HEK293T (cell line): Measurements from ENCODE around the gene TSEN34.
A peak's percentile ranks its signal among the peaks of the same experiment; 100 is the strongest.

Source experiments
- CTCF ChIA-PET: fragments of 350-600 bp; formaldehyde crosslinking; extraction: SDS; loops from one replicate; lab custom pipeline; 2021; ENCODE audit warnings: antibody characterized with exemption, inconsistent platforms; lab: Yijun Ruan, JAX
- POLR2A ChIA-PET: fragments of 350-600 bp; formaldehyde crosslinking; extraction: SDS; loops from one replicate; lab custom pipeline; 2020; ENCODE audit warnings: antibody characterized with exemption, inconsistent platforms; lab: Yijun Ruan, JAX
- DNase-seq: peaks from one replicate; pipeline ENCODE4 v3.0.0; 2012; ENCODE audit warnings: mixed read lengths; ENCODE audit errors: extremely low spot score
- ARNT ChIP-seq: fragments of 450-650 bp; IDR thresholded peaks from 2 replicates; pipeline ENCODE4 v1.6.1; 2017; ENCODE audit warnings: mild to moderate bottlenecking
- BHLHE40 ChIP-seq: fragments of 450-650 bp; IDR thresholded peaks from 2 replicates; pipeline ENCODE4 v1.6.1; 2016; ENCODE audit warnings: mild to moderate bottlenecking, moderate library complexity, borderline replicate concordance
- CTBP1 ChIP-seq: fragments of 450-650 bp; IDR thresholded peaks from 2 replicates; pipeline ENCODE4 v1.6.1; 2016; ENCODE audit warnings: borderline replicate concordance
- ELF4 ChIP-seq: fragments of 450-650 bp; IDR thresholded peaks from 2 replicates; pipeline ENCODE4 v1.6.1; 2017; ENCODE audit warnings: antibody characterized with exemption
- FOXA1 ChIP-seq: fragments of 450-650 bp; IDR thresholded peaks from 2 replicates; pipeline ENCODE4 v1.6.1; 2016; ENCODE audit warnings: mild to moderate bottlenecking
- FOXK2 ChIP-seq: fragments of 450-650 bp; IDR thresholded peaks from 2 replicates; pipeline ENCODE4 v1.6.1; 2016; ENCODE audit warnings: mild to moderate bottlenecking
- FOXM1 ChIP-seq: fragments of 450-650 bp; IDR thresholded peaks from 2 replicates; pipeline ENCODE4 v1.6.1; 2017; ENCODE audit warnings: mild to moderate bottlenecking, borderline replicate concordance
- HDGF ChIP-seq: fragments of 450-650 bp; IDR thresholded peaks from 2 replicates; pipeline ENCODE4 v1.6.1; 2017; ENCODE audit warnings: antibody characterized with exemption, borderline replicate concordance
- L3MBTL2 ChIP-seq: fragments of 450-650 bp; conservative IDR thresholded peaks from 2 replicates; pipeline ENCODE4 v1.6.1; 2016; ENCODE audit warnings: mild to moderate bottlenecking
- LEF1 ChIP-seq: fragments of 450-650 bp; IDR thresholded peaks from 2 replicates; pipeline ENCODE4 v1.6.1; 2017; ENCODE audit warnings: mild to moderate bottlenecking, borderline replicate concordance
- NFRKB ChIP-seq: fragments of 450-650 bp; IDR thresholded peaks from 2 replicates; pipeline ENCODE4 v1.6.1; 2016; ENCODE audit warnings: mild to moderate bottlenecking, moderate library complexity
- SP1 ChIP-seq: fragments of 450-650 bp; IDR thresholded peaks from 2 replicates; pipeline ENCODE4 v1.6.1; 2017
- SUZ12 ChIP-seq: fragments of 450-650 bp; IDR thresholded peaks from 2 replicates; pipeline ENCODE4 v1.6.1; 2016; ENCODE audit warnings: mild to moderate bottlenecking
- TARDBP ChIP-seq: fragments of 450-650 bp; IDR thresholded peaks from 2 replicates; pipeline ENCODE4 v1.6.1; 2016
- ZNF384 ChIP-seq: fragments of 450-650 bp; IDR thresholded peaks from 2 replicates; pipeline ENCODE4 v1.6.1; 2016
- TF ChIP-seq, protein P1 (sequence below): fragments of 450-650 bp; IDR thresholded peaks from 2 replicates; pipeline ENCODE4 v1.6.1; 2016

TSEN34 gene

GRCh38 chr19:54196536-54196935, 5.4 kb downstream of the TSEN34 start:
- TF ChIP-seq FOXK2 (no peak), FOXA1 (no peak), NFRKB (no peak), ELF4 (no peak), LEF1 (no peak), SP1 (no peak), BHLHE40 (no peak), L3MBTL2 (no peak), HDGF (no peak), CTBP1 (no peak), SUZ12 (no peak), ZNF384 (no peak), FOXM1 (no peak), TARDBP (no peak), ARNT (no peak)
- TF ChIP-seq, protein P1, sequence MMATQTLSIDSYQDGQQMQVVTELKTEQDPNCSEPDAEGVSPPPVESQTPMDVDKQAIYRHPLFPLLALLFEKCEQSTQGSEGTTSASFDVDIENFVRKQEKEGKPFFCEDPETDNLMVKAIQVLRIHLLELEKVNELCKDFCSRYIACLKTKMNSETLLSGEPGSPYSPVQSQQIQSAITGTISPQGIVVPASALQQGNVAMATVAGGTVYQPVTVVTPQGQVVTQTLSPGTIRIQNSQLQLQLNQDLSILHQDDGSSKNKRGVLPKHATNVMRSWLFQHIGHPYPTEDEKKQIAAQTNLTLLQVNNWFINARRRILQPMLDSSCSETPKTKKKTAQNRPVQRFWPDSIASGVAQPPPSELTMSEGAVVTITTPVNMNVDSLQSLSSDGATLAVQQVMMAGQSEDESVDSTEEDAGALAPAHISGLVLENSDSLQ = no peak
- ChIA-PET CTCF (no interaction called here), POLR2A (no interaction called here)
- DNase-seq = no peak

DNA sequence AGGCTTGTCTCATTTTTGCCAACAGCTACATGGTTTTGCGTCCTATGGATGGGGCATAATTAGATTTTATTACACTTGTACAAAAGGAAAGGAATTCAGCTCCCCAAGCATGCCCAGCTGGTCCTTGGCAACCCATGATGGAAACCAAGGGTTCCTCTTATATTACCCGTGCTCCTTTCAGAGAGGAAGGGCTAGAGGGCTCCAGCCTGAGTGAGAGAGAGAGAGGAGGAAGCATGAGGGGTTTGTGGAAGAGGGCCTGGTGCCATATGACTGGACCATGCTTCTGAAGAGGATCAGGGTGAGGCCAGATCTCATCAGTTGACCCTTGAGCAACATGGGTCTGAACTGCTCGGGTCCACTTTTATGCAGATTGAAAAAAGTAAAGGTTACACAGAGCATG, 6.0 kb downstream of the TSEN34 start:
- DNase-seq = no peak
- CTCF ChIA-PET = no interaction called here
- POLR2A ChIA-PET = no interaction called here
- no peak for TF ChIP-seq SP1

GRCh38 chr19:54199401-54199800, 8.3 kb downstream of the TSEN34 start:
- TF ChIP-seq NFRKB (no peak), FOXM1 (no peak), ZNF384 (no peak), CTBP1 (no peak), ARNT (no peak), SUZ12 (no peak), L3MBTL2 (no peak), SP1 (no peak), HDGF (no peak), FOXK2 (no peak), LEF1 (no peak), TARDBP (no peak), BHLHE40 (no peak), FOXA1 (no peak), ELF4 (no peak)
- TF ChIP-seq, protein P1 = no peak
- CTCF ChIA-PET = no interaction called here
- no peak for DNase-seq
- POLR2A ChIA-PET = interaction anchor here (2.3 to 3.4 kb wide), 2 partner anchors 9 to 40 kb away, joined by 7 to 76 read pairs; partner anchors contain the start of genes LENG1, MBOAT7 and TSEN34

DNA sequence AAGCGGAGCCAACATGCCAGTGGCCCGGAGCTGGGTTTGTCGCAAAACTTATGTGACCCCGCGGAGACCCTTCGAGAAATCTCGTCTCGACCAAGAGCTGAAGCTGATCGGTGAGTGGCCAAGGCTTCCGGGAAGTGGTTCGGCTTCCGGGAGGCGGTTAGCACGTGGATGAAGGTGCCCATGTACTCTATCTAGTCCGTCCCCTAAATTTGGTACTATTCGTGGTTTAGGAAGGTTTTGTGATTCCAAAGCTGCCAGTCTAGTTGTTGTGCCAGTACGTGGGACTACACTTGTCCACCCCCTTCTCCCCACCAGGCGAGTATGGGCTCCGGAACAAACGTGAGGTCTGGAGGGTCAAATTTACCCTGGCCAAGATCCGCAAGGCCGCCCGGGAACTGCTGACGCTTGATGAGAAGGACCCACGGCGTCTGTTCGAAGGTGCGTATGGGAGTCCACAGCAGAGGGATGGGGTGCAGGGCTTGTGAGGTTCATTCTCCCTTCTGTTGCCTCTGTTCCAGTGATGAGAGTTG, 10.1 kb downstream of the TSEN34 start:
- ChIA-PET CTCF (interaction anchor here (0.5 kb wide), 1 partner anchor 9 kb away, joined by 4 read pairs; no protein-coding TSS in a partner anchor), POLR2A (interaction anchor here (0.7 to 3.4 kb wide), 9 partner anchors 8 to 263 kb away, joined by 3 to 76 read pairs (median 4); partner anchors contain the start of genes CNOT3, LENG1, LENG9 and MBOAT7)
- DNase-seq = no peak
- TF ChIP-seq NFRKB = peak; percentile 2; the same call in 1 of the 2 replicates
- no peak for TF ChIP-seq HDGF
- peak; percentile 52 for TF ChIP-seq L3MBTL2

- ChIA-PET POLR2A (interaction anchor here (1.4 kb wide), 1 partner anchor 11 kb away, joined by 4 read pairs; the partner anchor contains the start of gene TSEN34), CTCF (no interaction called here)
- DNase-seq = no peak
- TF ChIP-seq FOXA1 (no peak), CTBP1 (no peak), NFRKB (no peak), FOXK2 (no peak), FOXM1 (no peak), SP1 (no peak), HDGF (no peak), ARNT (no peak), L3MBTL2 (no peak), ZNF384 (no peak), TARDBP (no peak), ELF4 (no peak), LEF1 (no peak), BHLHE40 (no peak), SUZ12 (no peak)
- TF ChIP-seq, protein P1 = no peak
These were observed 10.9 kb downstream of the TSEN34 start for GRCh38 chr19:54201980-54202379.

- CTCF ChIA-PET = no interaction called here
These were observed 12.1 kb downstream of the TSEN34 start for GRCh38 chr19:54203151-54203611.

More at GRCh38 chr19:54203151-54203611, 12.1 kb downstream of the TSEN34 start:
- no peak for TF ChIP-seq FOXK2
- TF ChIP-seq, protein P1 = no peak
- TF ChIP-seq BHLHE40 = no peak
- TF ChIP-seq L3MBTL2 = no peak
- no peak for TF ChIP-seq FOXA1
- TF ChIP-seq ELF4 = no peak
- no peak for TF ChIP-seq NFRKB
- no peak for TF ChIP-seq SUZ12
- no peak for TF ChIP-seq TARDBP
- TF ChIP-seq FOXM1 = no peak
- TF ChIP-seq CTBP1 = no peak
- TF ChIP-seq LEF1 = no peak
- no peak for TF ChIP-seq ARNT
- no peak for TF ChIP-seq SP1
- no peak for TF ChIP-seq ZNF384
- no peak for TF ChIP-seq HDGF
- POLR2A ChIA-PET = interaction anchor here (1.4 kb wide), 1 partner anchor 12 kb away, joined by 4 read pairs; the partner anchor contains the start of gene TSEN34
- no peak for DNase-seq
